Stimulated activated naive B cell treated with anti-CD40 and anti-IgM and Interleukin-4, amounts not matched to agents 10 μg/mL and 1 μg/mL and 100 μg/mL, for 72 hours (primary cell): ENCODE data around the gene MUC2.

Experiments used
- ATAC-seq, 2 donors: fragments of 150-1000 bp; cut with Tn5 transposase; replicated peaks; 2 replicates each; pipeline ENCODE4 v1.10.0; 2021; ENCODE audit warnings: moderate library complexity in 1 of 2
- DNase-seq: peaks from one replicate; pipeline ENCODE4 v3.0.0; 2021
- H3K27ac Mint-ChIP-seq: one replicate; pipeline ENCODE4 v1.8.0; 2022; ENCODE audit warnings: mild to moderate bottlenecking, mixed read lengths
- H3K27me3 Mint-ChIP-seq, 2 donors: one replicate each; pipeline ENCODE4 v1.8.0; 2022; ENCODE audit warnings: mixed read lengths in 2 of 2
- H3K36me3 Mint-ChIP-seq, 2 donors: one replicate each; pipeline ENCODE4 v1.8.0; 2022; ENCODE audit warnings: mixed read lengths in 2 of 2, mild to moderate bottlenecking in 1 of 2
- H3K4me1 Mint-ChIP-seq, 2 donors: one replicate each; pipeline ENCODE4 v1.8.0; 2022; ENCODE audit warnings: mixed read lengths in 2 of 2, mild to moderate bottlenecking in 1 of 2
- H3K4me3 Mint-ChIP-seq, 2 donors: one replicate each; pipeline ENCODE4 v1.8.0; 2022; ENCODE audit warnings: mild to moderate bottlenecking in 2 of 2, mixed read lengths in 2 of 2, moderate library complexity in 1 of 2
- H3K9me3 Mint-ChIP-seq, 2 donors: one replicate each; pipeline ENCODE4 v1.8.0; 2022; ENCODE audit warnings: mixed read lengths in 2 of 2, mild to moderate bottlenecking in 1 of 2

Gene MUC2

GRCh38 chr11:1033016-1033798 lies 41.5 kb upstream of the MUC2 start:
- no peak for ATAC-seq
- H3K4me1 Mint-ChIP-seq = peaks cover 0 to 2% of the 10 kb centered on the region in 2 donors
- H3K27ac Mint-ChIP-seq = no peak overlapping the region
- H3K36me3 Mint-ChIP-seq = peaks cover 0 to 1% of the 10 kb centered on the region in 2 donors
- no peak for DNase-seq
- no peaks in the 10 kb centered on the region for H3K27me3 Mint-ChIP-seq
- H3K9me3 Mint-ChIP-seq = peaks cover 6% of the 10 kb centered on the region in 2 donors
- H3K4me3 Mint-ChIP-seq = no peak overlapping the region

GRCh38 chr11:1034001-1034400 lies 40.7 kb upstream of the MUC2 start:
- ATAC-seq = no peak
- Mint-ChIP-seq H3K4me1 (peaks cover 0 to 1% of the 10 kb centered on the region in 2 donors), H3K27me3 (peaks cover 0 to 2% of the 10 kb centered on the region in 2 donors), H3K27ac (no peak overlapping the region), H3K9me3 (peaks cover 6 to 7% of the 10 kb centered on the region in 2 donors), H3K36me3 (peaks cover 0 to 1% of the 10 kb centered on the region in 2 donors), H3K4me3 (no peak overlapping the region)
- DNase-seq = no peak

- peaks cover 0 to 2% of the 10 kb centered on the region in 2 donors for H3K4me1 Mint-ChIP-seq
These were observed 40.0 kb upstream of the MUC2 start for GRCh38 chr11:1034456-1035295.

GRCh38 chr11:1035577-1036283 lies 38.9 kb upstream of the MUC2 start:
- peaks cover 0 to 1% of the 10 kb centered on the region in 2 donors for H3K36me3 Mint-ChIP-seq
- no peak for ATAC-seq
- peaks cover 0 to 2% of the 10 kb centered on the region in 2 donors for H3K4me1 Mint-ChIP-seq
- H3K27ac Mint-ChIP-seq = no peak overlapping the region
- no peak for DNase-seq
- no peak overlapping the region for H3K4me3 Mint-ChIP-seq
- H3K27me3 Mint-ChIP-seq = peaks cover 0 to 4% of the 10 kb centered on the region in 2 donors
- H3K9me3 Mint-ChIP-seq = peaks cover 6 to 7% of the 10 kb centered on the region in 2 donors

More at GRCh38 chr11:1034456-1035295, 40.0 kb upstream of the MUC2 start:
- no peak for ATAC-seq
- H3K27ac Mint-ChIP-seq = no peak overlapping the region
- DNase-seq = no peak
- peaks cover 0 to 4% of the 10 kb centered on the region in 2 donors for H3K27me3 Mint-ChIP-seq
- H3K36me3 Mint-ChIP-seq = peaks cover 0 to 1% of the 10 kb centered on the region in 2 donors
- no peak overlapping the region for H3K4me3 Mint-ChIP-seq
- peaks cover 6 to 7% of the 10 kb centered on the region in 2 donors for H3K9me3 Mint-ChIP-seq

- H3K4me3 Mint-ChIP-seq = no peak within 1 kb of the TSS
- H3K9me3 Mint-ChIP-seq = peaks cover 6 to 7% of the 10 kb centered on the region in 2 donors
- no peak for ATAC-seq
- H3K27ac Mint-ChIP-seq = no peak within 1 kb of the TSS
- peaks cover 0 to 2% of the 10 kb centered on the region in 2 donors for H3K4me1 Mint-ChIP-seq
- peaks cover 0 to 1% of the 10 kb centered on the region in 2 donors for H3K36me3 Mint-ChIP-seq
- DNase-seq = no peak
- peaks cover 0 to 4% of the 10 kb centered on the region in 2 donors for H3K27me3 Mint-ChIP-seq
These were observed 38.3 kb upstream of the MUC2 start, which contains the start of gene MUC6 for GRCh38 chr11:1036303-1036923. Gene MUC6 (minus strand): TSS chr11:1036718. CDS start chr11:1036655, 63 bp downstream.

GRCh38 chr11:1036931-1037330 lies 37.7 kb upstream of the MUC2 start:
- Mint-ChIP-seq H3K9me3 (peaks cover 6 to 7% of the 10 kb centered on the region in 2 donors), H3K27ac (no peak overlapping the region), H3K36me3 (peaks cover 0 to 1% of the 10 kb centered on the region in 2 donors), H3K4me1 (peaks cover 0 to 2% of the 10 kb centered on the region in 2 donors), H3K27me3 (peaks cover 0 to 4% of the 10 kb centered on the region in 2 donors), H3K4me3 (no peak overlapping the region)
- no peak for DNase-seq
- no peak for ATAC-seq

- Mint-ChIP-seq H3K4me1 (peaks cover 0 to 2% of the 10 kb centered on the region in 2 donors), H3K27me3 (peaks cover 4% of the 10 kb centered on the region in 2 donors), H3K36me3 (no peaks in the 10 kb centered on the region), H3K27ac (no peak overlapping the region), H3K9me3 (peaks cover under 1 to 2% of the 10 kb centered on the region in 2 donors), H3K4me3 (no peak overlapping the region)
- DNase-seq = no peak
- no peak for ATAC-seq
These were observed 37.1 kb upstream of the MUC2 start for GRCh38 chr11:1037506-1038055.

- peaks cover 0 to 1% of the 10 kb centered on the region in 2 donors for H3K9me3 Mint-ChIP-seq
- H3K4me3 Mint-ChIP-seq = no peak overlapping the region
- H3K27ac Mint-ChIP-seq = no peak overlapping the region
These were observed 36.3 kb upstream of the MUC2 start for GRCh38 chr11:1038361-1038760.

GRCh38 chr11:1038921-1039320 lies 35.8 kb upstream of the MUC2 start:
- no peak overlapping the region for H3K4me3 Mint-ChIP-seq
- H3K4me1 Mint-ChIP-seq = peaks cover 0 to 2% of the 10 kb centered on the region in 2 donors
- no peaks in the 10 kb centered on the region for H3K36me3 Mint-ChIP-seq
- H3K27me3 Mint-ChIP-seq = peaks cover 4 to 10% of the 10 kb centered on the region in 2 donors
- H3K27ac Mint-ChIP-seq = no peak overlapping the region
- ATAC-seq (no peak), DNase-seq (no peak)
- peaks cover 0 to 1% of the 10 kb centered on the region in 2 donors for H3K9me3 Mint-ChIP-seq

More at GRCh38 chr11:1038361-1038760, 36.3 kb upstream of the MUC2 start:
- H3K27me3 Mint-ChIP-seq = peaks cover 4 to 7% of the 10 kb centered on the region in 2 donors
- DNase-seq (no peak), ATAC-seq (no peak)
- peaks cover 0 to 2% of the 10 kb centered on the region in 2 donors for H3K4me1 Mint-ChIP-seq
- H3K36me3 Mint-ChIP-seq = no peaks in the 10 kb centered on the region

- Mint-ChIP-seq H3K27me3 (peaks cover 4 to 11% of the 10 kb centered on the region in 2 donors), H3K27ac (no peak overlapping the region)
- no peak for DNase-seq
These were observed 34.9 kb upstream of the MUC2 start for GRCh38 chr11:1039481-1040427.

GRCh38 chr11:1040428-1041148 lies 34.1 kb upstream of the MUC2 start:
- DNase-seq (no peak), ATAC-seq (no peak)
- Mint-ChIP-seq H3K4me1 (peaks cover 0 to 2% of the 10 kb centered on the region in 2 donors), H3K9me3 (peaks cover 4 to 5% of the 10 kb centered on the region in 2 donors), H3K4me3 (no peak overlapping the region), H3K27ac (no peak overlapping the region), H3K27me3 (peaks cover 4 to 17% of the 10 kb centered on the region in 2 donors), H3K36me3 (no peaks in the 10 kb centered on the region)

More at GRCh38 chr11:1039481-1040427, 34.9 kb upstream of the MUC2 start:
- ATAC-seq = no peak
- peaks cover 0 to 1% of the 10 kb centered on the region in 2 donors for H3K9me3 Mint-ChIP-seq
- peaks cover 0 to 2% of the 10 kb centered on the region in 2 donors for H3K4me1 Mint-ChIP-seq
- H3K4me3 Mint-ChIP-seq = no peak overlapping the region
- no peaks in the 10 kb centered on the region for H3K36me3 Mint-ChIP-seq

GRCh38 chr11:1041149-1041467 lies 33.6 kb upstream of the MUC2 start:
- Mint-ChIP-seq H3K27ac (no peak overlapping the region), H3K4me1 (peaks cover 0 to 2% of the 10 kb centered on the region in 2 donors), H3K36me3 (no peaks in the 10 kb centered on the region), H3K27me3 (peaks cover 6 to 17% of the 10 kb centered on the region in 2 donors), H3K9me3 (peaks cover 4 to 5% of the 10 kb centered on the region in 2 donors), H3K4me3 (no peak overlapping the region)
- DNase-seq (no peak), ATAC-seq (no peak)
